Activated CD8-positive, alpha-beta memory T cell treated with anti-CD3 and anti-CD28 coated beads, Interleukin-2, amount 50 U/mL, for 1 hour (primary cell): ENCODE data around the gene MEIS1.

Source experiments
- DNase-seq: peaks from one replicate; pipeline ENCODE4 v3.0.0-alpha.2; 2020; ENCODE audit errors: extremely low read depth

MEIS1 gene

DNA sequence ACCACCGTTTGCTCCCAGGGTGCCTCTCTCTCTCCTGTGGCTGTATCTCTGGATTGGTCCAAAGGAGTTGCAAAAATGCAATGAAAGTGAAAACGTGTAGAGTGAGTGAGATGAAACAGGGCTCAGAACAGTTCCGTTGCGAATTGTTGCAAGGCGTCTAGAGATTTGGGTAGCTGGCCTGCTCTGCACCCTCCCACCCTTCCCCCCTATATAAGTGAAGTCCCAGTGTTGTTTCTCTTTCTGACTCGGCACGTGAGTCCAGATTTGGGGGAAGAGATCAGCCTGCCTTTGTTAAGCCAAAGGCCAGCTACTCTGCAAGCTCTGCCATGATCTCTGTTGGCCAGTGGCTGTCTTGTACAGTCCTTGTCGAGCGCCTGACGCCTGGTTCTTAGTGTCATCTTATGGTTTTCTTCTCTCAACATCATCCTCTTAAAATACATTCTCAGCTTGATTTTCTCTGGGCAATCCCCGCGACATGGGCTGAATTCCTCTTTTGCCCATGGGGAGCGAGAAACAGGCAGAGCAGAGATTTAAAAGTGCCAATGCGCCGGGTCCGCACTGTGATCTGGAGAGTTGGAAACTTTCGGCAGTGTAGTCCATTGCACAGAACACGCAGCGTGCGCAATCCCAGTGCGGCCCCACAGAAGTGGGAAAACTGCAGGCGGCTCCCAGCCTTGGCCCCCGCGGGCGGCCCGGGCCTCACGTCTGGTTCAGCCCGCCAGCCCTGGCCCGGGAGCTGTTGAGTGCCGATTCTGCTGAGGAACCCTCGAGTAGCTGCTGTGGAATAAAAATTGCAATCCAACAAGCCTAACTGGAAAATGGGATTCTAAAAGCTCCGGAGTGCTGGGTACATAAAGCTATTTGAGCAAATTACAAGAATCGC, 9.3 kb downstream of the MEIS1 start:
- no peak for DNase-seq

DNA sequence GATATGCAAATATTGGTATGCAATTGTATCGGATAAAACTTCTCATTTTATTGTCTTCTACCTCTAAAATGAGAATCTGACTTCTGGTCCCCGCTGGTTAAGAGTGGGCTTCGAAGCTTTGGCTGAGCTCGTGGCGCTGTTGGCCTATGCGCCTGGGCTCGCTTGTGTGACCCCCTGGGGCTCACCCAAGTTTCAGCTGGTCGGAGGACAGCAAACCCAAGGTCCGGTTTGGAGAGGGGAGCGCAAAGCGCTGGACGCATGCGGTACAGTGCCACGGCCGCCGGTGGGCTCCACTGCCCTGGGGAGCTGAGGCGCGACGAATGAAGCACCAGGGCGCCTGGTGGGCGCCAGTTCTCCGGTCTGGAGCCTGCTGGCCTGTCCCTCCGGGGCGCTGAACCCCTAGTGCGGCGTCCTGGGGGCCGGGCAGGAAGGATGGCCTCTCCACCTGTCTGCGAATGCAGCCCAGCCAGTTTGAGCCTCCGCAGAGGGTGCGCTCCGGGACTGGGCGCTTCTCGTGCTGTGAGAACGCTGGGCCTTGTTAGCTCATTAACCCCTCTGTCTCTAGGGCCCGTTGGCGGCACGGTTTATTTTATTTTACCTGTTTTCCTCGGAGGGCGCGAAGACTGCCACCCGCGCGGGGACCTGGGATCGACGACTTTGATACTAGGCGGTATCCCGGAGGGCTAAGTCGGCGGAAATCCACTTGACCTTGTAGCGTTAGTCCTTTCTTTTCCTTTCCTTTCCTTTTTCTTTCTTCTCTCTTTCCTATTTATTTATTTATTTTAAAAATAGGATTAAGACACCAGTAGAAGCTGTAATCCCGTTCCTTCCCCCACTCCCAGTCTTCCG, 10.4 kb downstream of the MEIS1 start:
- no peak for DNase-seq

DNA sequence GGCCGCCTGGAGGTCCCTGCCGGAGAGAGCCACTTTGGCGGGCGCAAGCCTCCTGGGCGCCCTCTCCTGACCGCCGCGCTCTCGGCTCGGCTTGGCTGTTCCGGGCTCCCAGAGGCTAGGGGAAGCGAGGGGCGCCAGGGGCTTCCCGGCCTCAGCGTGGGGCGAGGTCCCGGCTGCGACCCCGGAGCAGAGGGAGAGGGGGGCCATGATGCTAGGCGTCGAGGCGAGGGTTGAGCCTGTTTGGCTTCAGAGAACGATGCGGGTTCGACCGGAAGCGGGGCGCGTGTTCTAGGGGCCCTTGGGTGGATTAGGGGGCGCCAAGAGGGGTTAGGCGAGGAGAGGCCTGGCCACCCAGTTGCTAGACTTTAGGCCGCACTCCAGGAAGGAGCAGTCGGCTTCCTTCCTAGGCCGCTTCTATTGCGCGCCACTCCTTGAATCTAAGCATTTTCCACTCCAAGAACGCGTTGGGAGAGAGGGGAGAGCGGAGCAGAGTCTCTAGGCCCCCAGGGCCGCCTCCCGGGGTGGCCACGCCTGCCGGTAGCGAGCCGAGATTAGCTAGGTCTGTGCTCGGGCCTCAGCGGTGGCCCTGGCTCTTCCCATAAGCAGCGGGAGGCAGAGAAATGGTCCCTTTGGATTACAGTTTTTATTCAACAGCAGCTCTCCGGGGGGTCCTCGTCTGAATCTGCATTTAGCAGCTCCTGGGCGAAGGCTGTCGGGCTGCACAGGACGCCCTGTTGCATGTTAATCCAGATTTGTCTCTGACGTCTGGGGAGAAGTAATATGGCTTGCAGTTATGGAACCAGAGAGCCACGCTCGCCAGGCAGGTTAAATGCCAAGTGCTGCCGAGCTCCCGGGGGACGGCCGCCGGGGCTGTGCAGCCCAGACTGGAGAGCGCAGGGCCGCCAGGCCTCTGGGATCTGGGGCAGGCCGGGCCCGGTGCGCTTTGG, 11.3 kb downstream of the MEIS1 start:
- DNase-seq = no peak

DNA sequence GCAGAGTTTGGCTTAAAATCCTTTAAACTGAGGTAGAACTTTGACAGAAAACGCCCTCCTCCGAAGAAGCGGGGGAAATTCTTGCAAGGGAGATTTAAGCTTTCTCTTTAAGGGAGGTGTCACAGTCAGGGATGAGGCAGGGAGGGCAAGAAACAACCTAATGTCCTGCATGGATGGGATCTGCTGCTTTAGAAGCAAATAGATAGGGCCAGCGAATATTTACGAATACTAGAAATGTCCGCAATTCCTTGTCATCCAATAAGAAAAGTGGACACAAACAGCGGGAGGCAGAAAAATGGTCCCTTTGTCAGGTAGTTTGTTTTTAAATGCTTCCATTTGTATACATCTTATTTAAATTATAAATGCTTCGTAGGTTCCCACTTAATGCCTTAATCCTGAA, 12.0 kb downstream of the MEIS1 start:
- DNase-seq = no peak

DNA sequence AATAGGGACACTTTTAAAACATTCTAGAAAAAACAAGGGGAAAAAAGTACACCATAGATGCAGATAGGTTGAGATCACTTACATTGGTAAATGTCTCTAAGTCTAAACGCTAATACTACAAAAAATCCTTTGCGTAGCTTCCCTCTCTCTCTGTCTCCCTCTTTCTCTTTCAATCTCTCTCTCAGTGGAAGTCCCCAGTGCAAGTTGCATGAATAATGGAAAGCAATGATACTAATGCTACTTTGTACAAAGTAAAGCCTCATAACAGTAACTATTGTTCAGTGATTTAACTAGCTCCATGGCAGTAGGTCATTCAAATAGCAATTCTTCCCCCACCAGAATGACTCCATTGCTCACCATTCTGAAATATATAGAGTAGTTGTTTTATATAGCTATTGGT, 12.8 kb downstream of the MEIS1 start:
- no peak for DNase-seq

DNA sequence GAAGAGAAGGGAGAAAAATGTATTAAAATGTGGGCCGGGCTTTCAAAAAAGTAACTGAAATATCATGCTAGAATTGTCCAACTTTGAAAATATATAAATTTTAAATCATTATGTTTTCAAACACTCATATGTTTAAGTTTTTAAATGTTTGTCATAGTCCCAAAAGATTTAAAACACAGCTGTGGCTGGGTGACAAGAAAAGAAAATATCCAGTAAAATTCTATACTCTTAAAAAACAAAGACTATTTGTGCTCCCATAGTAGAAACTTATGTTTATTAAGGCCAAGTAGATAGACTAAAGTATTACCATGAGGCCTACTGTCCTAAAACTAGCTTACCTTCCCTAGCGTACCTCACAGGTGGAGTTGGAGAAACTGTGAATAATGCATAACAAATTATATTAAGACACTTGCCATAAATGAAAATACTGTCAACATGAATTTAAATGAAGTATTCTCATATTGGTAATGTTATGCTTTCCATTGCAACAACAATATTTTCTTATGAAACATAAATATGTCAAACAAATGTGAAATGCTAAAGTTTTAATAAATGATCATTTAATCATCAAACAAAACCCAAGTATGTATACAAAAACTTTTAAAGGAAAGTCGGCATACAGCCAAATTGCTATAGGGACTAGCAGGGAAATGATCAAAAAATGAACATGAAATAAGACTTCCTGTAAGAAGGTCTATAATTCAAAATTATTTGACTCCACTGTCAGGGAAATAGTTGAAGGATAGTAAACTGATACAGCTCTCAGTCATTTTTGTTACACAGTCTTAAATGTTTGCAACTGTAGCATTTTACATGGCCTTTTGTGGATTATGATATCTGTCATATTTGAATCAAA, 13.4 kb downstream of the MEIS1 start:
- no peak for DNase-seq

DNA sequence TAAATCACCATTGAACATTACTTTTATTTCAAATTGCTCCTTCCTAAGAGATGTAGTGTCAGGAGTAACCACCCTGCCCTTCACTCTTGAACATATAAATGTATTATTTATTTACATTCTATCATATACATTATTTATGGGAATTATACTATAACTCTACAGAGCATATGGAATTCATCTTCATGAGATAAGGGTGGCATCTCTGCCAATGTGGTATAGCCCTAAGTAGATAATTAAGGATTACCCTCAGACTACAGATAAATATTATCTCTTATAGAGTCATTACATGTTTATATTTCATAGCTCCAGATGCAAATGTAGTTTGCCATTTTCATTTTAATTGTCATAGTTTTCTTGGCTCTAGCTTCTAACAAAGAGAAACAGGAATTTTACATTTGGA, 17.3 kb downstream of the MEIS1 start:
- no peak for DNase-seq

DNA sequence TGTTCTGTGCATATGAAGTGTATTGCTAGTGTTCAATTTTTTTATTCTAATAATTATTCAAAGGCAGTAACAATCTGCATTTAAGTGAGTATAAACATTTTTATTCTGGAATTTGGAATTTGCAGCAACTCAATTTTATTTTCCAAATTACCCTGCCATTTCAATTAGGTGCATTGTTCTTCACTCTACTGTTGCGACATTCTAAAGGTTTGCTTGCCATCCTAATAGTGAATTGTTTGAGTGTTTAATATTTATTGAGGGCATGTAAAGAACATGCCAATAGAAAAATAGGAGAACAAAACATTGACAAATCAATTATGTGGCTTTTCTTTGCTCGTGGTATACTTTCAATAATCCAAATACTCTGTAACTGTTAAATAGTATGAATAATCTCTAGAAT, 18.0 kb downstream of the MEIS1 start:
- DNase-seq = no peak

DNA sequence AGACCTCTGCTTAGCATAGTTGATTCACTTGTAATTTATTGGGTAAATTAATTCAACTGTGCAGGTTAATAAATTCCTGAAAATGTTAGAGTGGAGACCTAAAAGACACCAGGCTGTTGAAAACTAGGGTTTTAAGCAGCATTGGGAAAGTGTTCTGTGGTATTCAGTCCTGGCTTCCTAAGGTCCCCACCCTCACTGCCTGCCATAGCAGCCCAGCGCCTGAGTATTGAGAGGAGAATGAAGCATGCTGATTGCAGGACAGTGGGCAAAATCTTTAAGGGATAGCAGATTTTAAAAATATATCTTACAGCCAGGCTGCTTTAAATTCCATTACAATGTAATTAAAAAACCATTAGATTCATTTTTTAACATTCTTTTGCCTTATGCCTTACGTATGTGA, 20.6 kb downstream of the MEIS1 start:
- no peak for DNase-seq

DNA sequence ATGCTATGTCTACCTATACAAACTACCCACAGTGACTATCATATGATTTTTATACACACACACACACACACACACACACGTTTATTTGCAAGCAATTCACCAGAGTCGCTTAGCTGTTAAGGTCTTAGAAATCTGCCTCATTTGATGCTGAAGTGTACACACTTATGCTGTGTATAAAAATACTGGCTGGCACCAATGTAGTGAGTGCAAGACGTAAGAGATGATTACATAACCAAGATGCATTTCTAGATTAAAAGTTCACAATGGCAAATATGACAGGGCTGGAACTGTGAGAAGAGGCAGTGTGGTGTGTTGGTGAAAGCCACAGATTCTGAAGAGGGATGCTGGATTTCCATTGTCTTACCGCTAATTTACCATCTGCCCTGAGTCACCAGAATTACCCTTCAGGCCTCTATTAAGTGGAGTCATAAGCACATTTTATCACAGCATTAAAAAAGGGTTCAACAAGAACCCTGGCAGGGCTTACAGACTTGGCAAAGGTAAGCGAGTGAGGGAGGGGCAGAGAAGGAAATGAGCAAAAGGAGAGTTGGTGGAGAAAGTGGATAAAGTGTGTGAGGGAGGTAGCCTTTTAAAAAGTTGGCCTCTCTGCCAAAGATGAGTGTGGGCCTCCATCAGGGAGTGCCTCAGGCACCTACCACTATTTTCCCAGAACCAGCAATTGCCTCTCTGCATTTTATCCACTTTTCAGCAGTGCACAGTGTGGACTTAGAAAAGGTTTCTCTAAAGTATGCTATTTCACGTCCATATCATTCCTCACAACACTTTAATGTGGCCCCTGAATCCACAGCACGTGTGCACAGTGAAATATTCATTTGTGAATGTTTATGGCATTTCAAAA, 21.5 kb downstream of the MEIS1 start:
- no peak for DNase-seq

DNA sequence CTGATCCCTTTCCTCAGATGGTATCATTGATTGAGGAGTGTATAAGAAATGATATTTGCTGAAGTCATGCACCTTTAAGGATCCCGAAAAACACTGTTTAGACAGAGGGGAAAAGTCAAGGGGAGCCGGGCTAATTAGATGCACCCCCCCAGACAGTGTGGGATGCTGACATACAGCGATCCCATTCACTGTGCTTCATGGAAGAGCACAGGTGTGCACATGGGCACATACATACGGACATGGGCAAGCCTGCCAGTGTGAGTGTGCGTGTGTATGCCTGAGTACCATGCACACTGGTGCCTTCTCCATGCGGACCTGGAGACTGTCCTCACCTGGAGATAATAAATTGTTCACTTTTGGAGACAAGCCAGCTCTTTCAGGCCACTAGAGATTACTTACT, 22.6 kb downstream of the MEIS1 start:
- DNase-seq = no peak

DNA sequence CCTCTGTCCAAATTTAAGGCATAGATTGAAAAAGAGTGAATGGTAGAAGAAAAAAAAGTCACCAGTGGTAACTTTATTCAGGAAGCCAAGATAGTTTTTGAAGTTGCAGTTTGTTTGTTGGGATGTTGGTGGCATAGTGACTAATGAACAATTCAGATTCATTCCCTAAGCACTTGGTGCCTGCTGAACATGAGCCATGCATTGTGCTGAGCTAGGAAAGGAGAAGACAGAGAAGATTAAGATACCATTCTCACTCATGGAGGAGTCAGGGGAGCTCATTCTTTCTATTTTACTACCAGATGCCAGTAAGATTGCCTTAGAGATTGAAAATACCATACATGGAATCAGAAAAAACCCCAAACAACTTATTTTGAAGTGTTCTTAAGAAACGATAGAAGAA, 25.1 kb downstream of the MEIS1 start:
- DNase-seq = no peak

DNA sequence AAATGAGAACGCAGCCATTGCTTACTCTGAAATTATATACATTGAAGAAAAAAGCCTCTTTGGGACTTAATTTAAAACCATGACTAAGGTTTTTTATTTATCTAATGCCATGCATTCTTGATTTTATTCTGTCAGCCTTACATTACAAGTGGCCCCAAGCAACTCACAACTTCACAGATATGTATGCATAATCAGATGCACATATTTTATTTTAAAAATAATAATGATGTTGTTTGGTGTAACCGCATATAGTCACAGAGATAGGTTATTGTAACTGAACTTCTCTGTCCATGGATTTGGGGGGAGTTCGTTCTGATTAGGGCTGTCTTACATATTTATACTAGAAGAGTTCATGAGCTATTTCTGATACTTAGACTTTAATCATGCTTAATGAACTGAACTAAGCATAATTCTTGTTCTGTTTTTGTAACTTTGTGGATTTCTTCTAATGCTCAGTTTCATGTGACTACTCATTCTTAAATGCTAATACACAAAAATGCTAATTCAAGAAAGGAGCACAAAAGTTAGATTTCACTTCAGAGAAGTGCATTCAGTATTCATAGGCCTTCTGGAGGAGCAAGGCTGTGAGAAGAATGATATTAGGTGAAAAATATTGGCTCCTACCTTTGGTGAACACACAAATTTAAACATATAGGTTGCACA, 26.2 kb downstream of the MEIS1 start:
- no peak for DNase-seq

DNA sequence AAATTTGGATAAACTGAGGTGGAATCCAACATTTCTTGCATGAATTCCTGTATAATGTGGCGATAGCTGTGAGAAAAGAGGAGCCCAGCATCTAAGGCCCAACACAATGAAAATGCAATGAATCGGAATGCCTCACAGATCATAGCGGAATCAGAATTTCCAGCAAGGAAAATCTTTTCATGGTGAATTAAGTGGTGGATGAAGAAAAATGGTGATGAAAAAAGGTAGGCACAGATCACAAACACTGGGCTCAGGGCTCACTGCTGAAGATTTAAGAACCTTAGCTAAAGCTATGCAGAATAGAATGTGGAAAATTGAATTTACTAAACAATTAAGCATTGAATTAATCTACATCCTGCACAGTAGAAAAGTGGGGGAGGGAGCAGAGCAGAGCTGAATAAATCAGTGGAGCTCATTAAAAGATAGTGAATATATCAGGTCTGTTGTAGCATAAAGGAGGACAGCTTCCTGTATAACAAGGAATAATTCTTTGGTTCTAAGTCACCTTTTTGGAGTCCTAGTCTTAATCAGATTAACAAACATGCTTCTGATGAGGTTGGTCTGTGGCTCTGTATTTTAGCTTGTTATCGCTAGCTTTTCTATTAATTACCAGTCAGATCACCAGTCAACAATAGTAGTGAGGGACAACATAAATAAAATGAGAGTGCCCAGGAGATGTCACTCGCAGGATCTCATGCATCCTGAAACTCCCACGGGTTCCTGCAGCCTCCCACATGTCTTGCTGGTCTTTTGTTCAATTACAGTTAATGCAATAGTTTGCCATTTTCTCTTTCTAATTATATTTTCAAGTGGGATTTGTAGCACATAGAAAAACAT, 27.0 kb downstream of the MEIS1 start:
- DNase-seq = no peak

DNA sequence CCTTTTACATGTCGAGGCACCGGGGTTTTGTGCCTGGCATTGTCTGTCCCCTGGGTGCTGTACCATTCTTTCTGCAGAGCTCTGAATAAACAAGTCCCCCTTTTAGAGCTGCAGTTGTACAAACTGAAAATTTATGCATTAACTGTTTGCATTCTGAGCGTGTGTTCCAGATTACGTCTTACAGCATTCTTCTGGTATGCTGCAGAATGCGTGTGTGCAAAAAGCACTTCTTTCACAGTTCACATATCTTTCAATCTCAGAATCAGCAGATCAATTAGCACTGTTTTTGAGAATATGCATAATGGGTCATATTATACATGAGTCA, 27.5 kb downstream of the MEIS1 start:
- DNase-seq = no peak

DNA sequence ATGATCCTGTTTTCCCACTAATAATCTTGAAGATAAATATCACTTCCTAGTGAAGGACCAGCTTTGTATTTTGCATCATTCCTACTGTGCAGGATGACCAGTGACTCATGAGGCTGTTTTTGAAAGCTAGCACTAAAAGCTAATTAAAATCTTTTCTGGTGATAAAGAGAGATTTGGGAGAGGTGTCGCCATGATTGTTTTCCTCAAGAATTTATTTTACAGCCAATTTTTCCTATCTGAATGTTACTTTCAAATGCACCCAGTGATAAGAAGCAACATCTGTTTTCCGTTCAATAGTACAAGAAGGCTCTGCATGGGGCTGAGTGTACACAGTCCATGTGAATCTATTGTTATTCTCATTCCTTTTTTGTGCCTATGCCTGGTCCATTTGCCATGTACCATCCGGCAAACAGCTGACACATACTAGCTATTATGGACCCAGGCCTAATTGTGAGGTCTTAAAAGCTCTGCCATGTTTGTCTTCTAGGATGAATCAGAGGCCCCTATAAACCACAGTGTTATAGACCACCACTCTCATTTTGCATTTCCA, 28.4 kb downstream of the MEIS1 start:
- no peak for DNase-seq

DNA sequence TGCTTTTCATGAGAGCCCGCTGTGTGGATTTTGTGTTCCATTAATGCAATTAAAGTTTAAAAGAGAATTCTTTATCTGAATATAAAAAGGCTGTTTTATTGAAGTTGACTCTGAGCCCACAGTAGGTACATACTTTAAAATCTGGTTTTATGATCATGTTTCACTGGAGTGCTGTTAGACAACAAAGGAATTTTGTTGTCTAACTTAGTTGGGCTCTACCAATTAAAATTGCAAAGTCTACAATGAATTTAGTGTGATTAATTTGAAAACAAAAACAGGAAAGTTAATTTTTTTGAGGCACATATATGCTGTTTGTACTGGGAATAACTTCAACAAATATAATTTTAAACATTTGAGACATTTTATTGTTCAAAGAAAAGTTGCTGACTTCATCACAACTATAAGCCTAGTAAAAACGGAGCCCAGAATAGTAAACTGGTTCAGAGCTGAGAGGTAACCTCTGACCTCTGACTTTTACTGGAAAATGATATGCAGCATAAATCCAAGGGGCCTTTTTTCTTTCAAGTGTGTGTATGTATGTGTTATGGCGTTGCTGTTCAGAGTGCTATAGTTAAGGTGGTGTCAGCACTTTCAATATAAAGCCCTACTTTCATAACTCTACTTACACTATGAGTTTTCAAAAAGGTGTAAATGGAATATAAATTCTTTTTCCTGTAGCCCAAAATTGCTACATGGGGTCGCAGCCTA, 30.2 kb downstream of the MEIS1 start:
- no peak for DNase-seq

DNA sequence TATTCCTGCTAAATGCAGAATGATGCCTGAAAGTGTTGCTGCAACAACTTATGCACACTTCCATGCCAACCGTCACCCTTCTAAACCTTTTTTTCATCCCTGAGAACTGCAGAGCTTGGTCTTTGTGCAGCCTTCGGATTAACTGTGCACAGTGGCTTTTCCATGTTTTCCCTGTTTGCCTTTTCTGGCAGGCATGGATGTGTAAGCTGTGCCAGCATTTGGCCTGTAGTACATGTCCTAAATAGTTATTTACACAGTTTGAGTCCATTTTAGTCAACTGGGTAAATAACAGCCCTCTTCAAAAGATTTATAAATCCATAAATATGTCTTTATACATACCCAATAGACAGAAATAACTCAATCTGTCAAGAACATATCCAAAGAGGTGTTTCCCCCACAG, 31.5 kb downstream of the MEIS1 start:
- no peak for DNase-seq
